Kidney (tissue), 14 donors: ENCODE measurements around the gene LY6G6D. TPM values are rescaled to one million over a fixed set of nuclear protein-coding genes. Genes with fewer than 3 reads are reported as not detected.

Source experiments
- DNase-seq, 5 donors: peaks; one replicate each; pipeline ENCODE4 v3.0.0-alpha.2; 2013 to 2020
- FAIRE-seq: peaks from 2 replicates; lab custom pipeline; 2012; peaks lifted over from hg19 to GRCh38; lab: Jason Lieb, UNC
- H3K27ac ChIP-seq, 2 donors: one replicate each; pipeline ENCODE4 v1.7.0; 2013; ENCODE audit warnings: low read depth in 2 of 2, low read length in 2 of 2, inconsistent platforms in 1 of 2
- H3K27me3 ChIP-seq: one replicate; pipeline ENCODE4 v1.7.1; 2013; ENCODE audit warnings: low read length, inconsistent platforms; ENCODE audit not compliant: control insufficient read depth, insufficient read depth
- H3K36me3 ChIP-seq, 3 donors: one replicate each; pipeline versions ENCODE4 v1.7.0 to v1.7.1; 2013; ENCODE audit warnings: low read length in 3 of 3, control low read depth in 1 of 3, inconsistent platforms in 1 of 3; ENCODE audit not compliant: insufficient read depth in 3 of 3, control insufficient read depth in 2 of 3
- H3K4me1 ChIP-seq, 3 donors: one replicate each; pipeline versions ENCODE4 v1.7.0 to v1.7.1; 2013; ENCODE audit warnings: low read length in 3 of 3, inconsistent platforms in 1 of 3, low read depth in 1 of 3; ENCODE audit not compliant: control insufficient read depth in 2 of 3, insufficient read depth in 2 of 3
- H3K4me3 ChIP-seq, 3 donors: one replicate each; pipeline versions ENCODE4 v1.7.0 to v1.8.1; 2013; ENCODE audit warnings: low read length in 3 of 3, control low read depth in 1 of 3, inconsistent platforms in 1 of 3
- H3K9ac ChIP-seq, 3 donors: one replicate each; pipeline versions ENCODE4 v1.7.0 to v1.7.1; 2013; ENCODE audit warnings: low read length in 3 of 3, control low read depth in 1 of 3, inconsistent platforms in 1 of 3
- H3K9me3 ChIP-seq, 3 donors: one replicate each; pipeline versions ENCODE4 v1.7.0 to v1.7.1; 2013; ENCODE audit warnings: low read length in 3 of 3, control low read depth in 1 of 3, inconsistent platforms in 1 of 3; ENCODE audit not compliant: control insufficient read depth in 2 of 3, insufficient read depth in 1 of 3
- intact Hi-C: fragments of 100-400 bp; cut with DNase I; formaldehyde crosslinking; loops from one replicate; pipeline ENCODE4 v1.11.1; 2022
- polyA plus RNA-seq: library from polyadenylated mRNA; stranded (reverse); fragments of 350-450 nt; fragmentation: Illumina TruSeq; extraction: RNeasy Lipid Tissue Mini Kit (QIAGEN cat#74804); gene quantifications from one replicate; pipeline ENCODE4 v1.2.3, GENCODE V29; 2014; ENCODE audit warnings: low read depth, low replicate concordance; ENCODE audit not compliant: insufficient read depth
- total RNA-seq: library from RNA; stranded (reverse); fragmentation: NEBNext Ultra II Directional; extraction: Animal tissue kit (Norgen Biotek cat#: 25700); gene quantifications from one replicate; pipeline ENCODE4 v1.2.1, GENCODE V29; 2021
- TF ChIP-seq, protein P1 (sequence below): IDR thresholded peaks from 3 replicates; pipeline ENCODE4 v1.5.1; 2012; ENCODE audit warnings: mild to moderate bottlenecking, moderate library complexity, borderline replicate concordance; ENCODE audit not compliant: insufficient read depth; ENCODE audit errors: extremely low read depth
- donor health status: control.
- donor health status: control.
- donor health status: control.
- donor health status: control.
- donor health status: control.
- donor health status: DM: yes; HTN: yes; CAD: no.
- donor health status: Normal renal cell carcinoma (clear cell type).

LY6G6D gene
- total and polyA plus RNA-seq, 2 donors from 2014 or later = not detected

DNA sequence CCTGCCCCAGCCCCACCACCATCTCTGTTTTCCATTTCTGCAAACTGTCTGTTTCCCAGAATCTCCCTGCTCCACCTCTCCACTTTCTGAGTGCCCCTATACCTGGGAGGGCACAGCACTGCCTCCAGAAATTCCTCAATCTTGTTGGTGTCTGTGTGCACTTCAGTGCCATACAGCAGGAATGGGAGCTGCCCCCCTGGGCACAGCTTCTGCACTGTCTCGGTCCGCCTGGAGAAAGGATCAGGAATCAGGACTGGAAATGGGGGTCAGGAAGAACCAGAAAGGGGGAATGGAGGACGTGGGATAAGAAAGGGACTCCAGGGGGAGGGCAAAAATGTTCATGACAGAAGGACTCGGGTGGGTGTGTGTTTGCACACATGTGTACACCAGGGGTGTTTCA lies 18.6 kb downstream of the LY6G6D start:
- DNase-seq = no peak
- FAIRE-seq = no peak
- H3K4me1 ChIP-seq = peaks cover 10 to 33% (median 24%) of the 10 kb centered on the region in 3 donors
- H3K36me3 ChIP-seq = peaks cover 0 to 28% (median 16%) of the 10 kb centered on the region in 3 donors
- peak overlapping the region in 1 of 3 donors; percentile 99 for H3K9ac ChIP-seq
- H3K27ac ChIP-seq = peak overlapping the region; percentile 98 to 99
- H3K27me3 ChIP-seq = no peaks in the 10 kb centered on the region
- TF ChIP-seq, protein P1, sequence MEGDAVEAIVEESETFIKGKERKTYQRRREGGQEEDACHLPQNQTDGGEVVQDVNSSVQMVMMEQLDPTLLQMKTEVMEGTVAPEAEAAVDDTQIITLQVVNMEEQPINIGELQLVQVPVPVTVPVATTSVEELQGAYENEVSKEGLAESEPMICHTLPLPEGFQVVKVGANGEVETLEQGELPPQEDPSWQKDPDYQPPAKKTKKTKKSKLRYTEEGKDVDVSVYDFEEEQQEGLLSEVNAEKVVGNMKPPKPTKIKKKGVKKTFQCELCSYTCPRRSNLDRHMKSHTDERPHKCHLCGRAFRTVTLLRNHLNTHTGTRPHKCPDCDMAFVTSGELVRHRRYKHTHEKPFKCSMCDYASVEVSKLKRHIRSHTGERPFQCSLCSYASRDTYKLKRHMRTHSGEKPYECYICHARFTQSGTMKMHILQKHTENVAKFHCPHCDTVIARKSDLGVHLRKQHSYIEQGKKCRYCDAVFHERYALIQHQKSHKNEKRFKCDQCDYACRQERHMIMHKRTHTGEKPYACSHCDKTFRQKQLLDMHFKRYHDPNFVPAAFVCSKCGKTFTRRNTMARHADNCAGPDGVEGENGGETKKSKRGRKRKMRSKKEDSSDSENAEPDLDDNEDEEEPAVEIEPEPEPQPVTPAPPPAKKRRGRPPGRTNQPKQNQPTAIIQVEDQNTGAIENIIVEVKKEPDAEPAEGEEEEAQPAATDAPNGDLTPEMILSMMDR = no peak
- intact Hi-C loops = no loop called here
- H3K4me3 ChIP-seq = peak overlapping the region in 2 of 3 donors; percentile 4 to 100
- H3K9me3 ChIP-seq = no peaks in the 10 kb centered on the region

DNA sequence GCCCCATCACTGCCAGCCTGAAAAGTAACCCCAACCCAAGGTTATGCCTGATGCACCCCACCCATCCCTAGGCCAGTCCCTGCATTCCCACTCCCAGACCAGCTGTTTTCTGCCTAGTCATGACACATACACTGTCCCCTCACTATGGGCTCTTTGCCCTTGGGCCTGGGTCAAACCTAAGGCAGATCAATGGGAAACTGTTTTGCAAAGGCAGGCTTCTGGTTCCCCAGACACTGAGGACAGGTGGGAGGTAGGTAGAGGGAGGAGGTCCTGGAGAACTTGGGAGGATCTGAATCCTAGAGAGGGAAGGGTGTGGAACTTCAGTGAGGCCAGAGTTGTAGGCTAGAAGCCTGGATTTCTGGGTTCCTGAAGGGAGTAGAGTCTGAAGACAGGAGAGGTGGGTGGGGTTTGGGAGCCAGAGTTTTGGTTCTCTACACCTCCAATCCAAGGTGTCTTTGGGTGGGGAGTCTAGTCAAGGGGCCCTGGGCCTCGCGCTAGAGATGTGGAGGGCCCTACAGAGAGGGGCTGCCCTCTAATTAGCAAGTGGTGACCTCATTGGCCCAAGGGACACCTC lies 19.2 kb downstream of the LY6G6D start:
- Histone ChIP-seq H3K36me3 (peaks cover 0 to 28% (median 16%) of the 10 kb centered on the region in 3 donors), H3K27ac (peak overlapping the region; percentile 98 to 99), H3K27me3 (no peaks in the 10 kb centered on the region), H3K9me3 (no peaks in the 10 kb centered on the region), H3K4me1 (peaks cover 10 to 36% (median 28%) of the 10 kb centered on the region in 3 donors), H3K4me3 (peak overlapping the region; percentile 93 to 100 (median 98)), H3K9ac (peak overlapping the region in 2 of 3 donors; percentile 34 to 99)
- DNase-seq = peak in 1 of 5 donors; percentile 24
- TF ChIP-seq, protein P1 = no peak
- no peak for FAIRE-seq
- intact Hi-C loops = no loop called here

DNA sequence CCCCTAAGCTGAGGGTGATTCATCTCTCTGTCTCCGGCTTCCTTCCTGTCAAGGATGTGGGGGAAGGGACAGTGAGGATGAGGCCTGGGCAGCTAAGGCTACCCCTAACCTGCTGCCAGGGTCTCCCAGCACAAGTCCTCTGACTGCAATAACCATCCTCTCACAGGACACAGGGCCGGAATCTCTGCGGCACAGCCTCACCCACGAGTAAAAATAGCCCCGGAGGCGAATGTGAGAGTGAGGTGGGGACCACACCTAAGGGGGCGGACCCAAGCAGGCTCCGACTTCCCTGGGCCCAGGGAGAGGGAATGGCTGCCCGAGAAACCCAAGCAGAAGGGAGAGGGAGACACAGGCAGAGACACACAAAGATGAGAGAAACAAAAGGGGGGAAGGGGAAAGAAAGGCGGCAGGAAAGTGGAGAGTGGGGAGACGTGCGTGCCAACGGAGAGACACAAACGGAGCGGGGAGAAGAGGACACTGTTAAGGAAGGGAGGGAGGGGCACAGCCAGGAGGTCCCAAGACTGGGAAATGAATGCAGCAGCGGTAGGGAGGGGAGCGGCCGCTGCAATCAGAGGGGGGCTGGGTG lies 19.8 kb downstream of the LY6G6D start:
- peak overlapping the region; percentile 98 to 99 for H3K27ac ChIP-seq
- TF ChIP-seq, protein P1 = no peak
- peak overlapping the region; percentile 90 to 99 (median 99) for H3K9ac ChIP-seq
- intact Hi-C loops = no loop called here
- H3K4me1 ChIP-seq = peaks cover 10 to 36% (median 28%) of the 10 kb centered on the region in 3 donors
- H3K27me3 ChIP-seq = no peaks in the 10 kb centered on the region
- DNase-seq (peak; percentile 43 to 87 (median 75)), FAIRE-seq (no peak)
- no peaks in the 10 kb centered on the region for H3K9me3 ChIP-seq
- H3K4me3 ChIP-seq = peak overlapping the region; percentile 93 to 100 (median 98)
- H3K36me3 ChIP-seq = peaks cover 0 to 28% (median 16%) of the 10 kb centered on the region in 3 donors
